GM23338 (cell line): ENCODE data around the gene CDC42EP2. TPM values are rescaled to one million over a fixed set of nuclear protein-coding genes. Genes with fewer than 3 reads are reported as not detected.

Experiments used
- ATAC-seq: fragments of 200-7000 bp; cut with Tn5 transposase; 3 replicates; pipeline ENCODE4 v1.9.1; 2020
- DNase-seq: peaks from one replicate; pipeline ENCODE4 v3.0.0-alpha.2; 2015; ENCODE audit warnings: low spot score
- H2AFZ ChIP-seq: fragments of 200-600 bp; sonication (generic); 2 replicates; pipeline ENCODE4 v1.8.0; 2016; ENCODE audit warnings: antibody characterized with exemption, mild to moderate bottlenecking, moderate library complexity
- H3F3A ChIP-seq: fragments of 200-600 bp; sonication (generic); replicated peaks from 2 replicates; pipeline ENCODE4 v1.8.0; 2017; ENCODE audit warnings: antibody characterized with exemption, mixed run types, low read depth
- H3K27ac ChIP-seq: fragments of 200-600 bp; sonication (generic); 2 replicates; pipeline ENCODE4 v1.6.1; 2016; ENCODE audit warnings: low read depth
- H3K27me3 ChIP-seq: fragments of 200-600 bp; sonication (generic); 2 replicates; pipeline ENCODE4 v1.8.0; 2016; ENCODE audit warnings: mild to moderate bottlenecking, mixed run types, moderate library complexity; ENCODE audit not compliant: insufficient read depth
- H3K36me3 ChIP-seq: fragments of 200-600 bp; sonication (generic); 2 replicates; pipeline ENCODE4 v1.8.0; 2016; ENCODE audit warnings: mild to moderate bottlenecking; ENCODE audit not compliant: insufficient read depth
- H3K4me1 ChIP-seq: fragments of 200-600 bp; sonication (generic); 2 replicates; pipeline ENCODE4 v1.8.0; 2016; ENCODE audit warnings: mild to moderate bottlenecking, moderate library complexity; ENCODE audit not compliant: insufficient read depth
- H3K4me2 ChIP-seq: fragments of 200-600 bp; sonication (generic); 2 replicates; pipeline ENCODE4 v1.7.1; 2017; ENCODE audit warnings: mixed run types
- H3K4me3 ChIP-seq: fragments of 200-600 bp; sonication (generic); 2 replicates; pipeline ENCODE4 v1.6.1; 2016; ENCODE audit warnings: mixed run types
- H3K79me2 ChIP-seq: fragments of 200-600 bp; sonication (generic); replicated peaks from 2 replicates; pipeline ENCODE4 v1.8.0; 2017; ENCODE audit warnings: mild to moderate bottlenecking; ENCODE audit not compliant: insufficient read depth
- H3K9me2 ChIP-seq: fragments of 200-600 bp; sonication (generic); 2 replicates; pipeline ENCODE4 v1.8.0; 2017; ENCODE audit not compliant: insufficient read depth
- H4K20me1 ChIP-seq: fragments of 200-600 bp; sonication (generic); replicated peaks from 2 replicates; pipeline ENCODE4 v1.8.0; 2017; ENCODE audit warnings: mild to moderate bottlenecking; ENCODE audit not compliant: insufficient read depth
- H3K27ac Mint-ChIP-seq: 2 replicates; pipeline ENCODE4 v1.8.0; 2020; ENCODE audit warnings: inconsistent platforms, mild to moderate bottlenecking, moderate library complexity, mixed read lengths
- H3K27me3 Mint-ChIP-seq: 3 replicates; pipeline ENCODE4 v1.8.0; 2022; ENCODE audit warnings: low read depth, mild to moderate bottlenecking, moderate library complexity, mixed read lengths, inconsistent platforms; ENCODE audit not compliant: insufficient read depth, poor library complexity
- H3K36me3 Mint-ChIP-seq: 3 replicates; pipeline ENCODE4 v1.8.0; 2021; ENCODE audit warnings: low read depth, mild to moderate bottlenecking, inconsistent platforms, moderate library complexity, mixed read lengths
- H3K4me1 Mint-ChIP-seq: 3 replicates; pipeline ENCODE4 v1.8.0; 2020; ENCODE audit warnings: mild to moderate bottlenecking, inconsistent platforms, mixed read lengths
- H3K4me3 Mint-ChIP-seq: 3 replicates; pipeline ENCODE4 v1.8.0; 2021; ENCODE audit warnings: moderate library complexity, mild to moderate bottlenecking, inconsistent platforms, mixed read lengths
- H3K9me3 Mint-ChIP-seq: 3 replicates; pipeline ENCODE4 v1.8.0; 2020; ENCODE audit warnings: moderate library complexity, mild to moderate bottlenecking, inconsistent platforms, mixed read lengths
- CREB1 ChIP-seq: fragments of 250-450 bp; sonication (Bioruptor Pico); IDR thresholded peaks from 2 replicates; pipeline ENCODE4 v1.5.0; 2020; ENCODE audit warnings: low read depth, mild to moderate bottlenecking, moderate library complexity
- CTCF ChIP-seq, 2 experiments: fragments of 200-600 bp in 1 of 2; sonication (generic) in 1 of 2; conservative IDR thresholded peaks; 2 replicates each; pipeline versions ENCODE4 v1.5.1 to v1.6.1; 2016 to 2017; ENCODE audit warnings: antibody characterized with exemption in 2 of 2, low read depth in 2 of 2, mild to moderate bottlenecking in 2 of 2, moderate library complexity in 1 of 2
- EZH2phosphoT487 ChIP-seq: fragments of 200-600 bp; sonication (generic); IDR thresholded peaks from one replicate; pipeline ENCODE4 v1.8.1; 2018; ENCODE audit warnings: antibody characterized with exemption; ENCODE audit not compliant: unreplicated experiment
- JUNB ChIP-seq: IDR thresholded peaks from one replicate; pipeline ENCODE4 v1.6.1; 2016; ENCODE audit warnings: antibody characterized with exemption; ENCODE audit not compliant: unreplicated experiment
- POLR2AphosphoS5 ChIP-seq: IDR thresholded peaks from 2 replicates; pipeline ENCODE4 v1.6.1; 2016; ENCODE audit warnings: antibody characterized with exemption, low read depth
- REST ChIP-seq: IDR thresholded peaks from one replicate; pipeline ENCODE4 v1.6.1; 2018; ENCODE audit warnings: antibody characterized with exemption; ENCODE audit not compliant: unreplicated experiment
- STAT1 ChIP-seq: IDR thresholded peaks from one replicate; pipeline ENCODE4 v1.6.1; 2016; ENCODE audit warnings: antibody characterized with exemption; ENCODE audit not compliant: unreplicated experiment
- polyA plus RNA-seq: library from polyadenylated mRNA; unstranded; fragments of >200 nt; fragmentation: Nextera tagmentation; extraction: Ambion mirVana; gene quantifications from 2 replicates; pipeline ENCODE4 v1.2.1, GENCODE V29; 2016
- total RNA-seq: library from RNA; depleted of rRNA; stranded (reverse); fragments of >200 nt; shearing (Covaris generic); gene quantifications from 2 replicates; pipeline ENCODE4 v1.2.3, GENCODE V29; 2014

Gene CDC42EP2
- total and polyA plus RNA-seq, 2 experiments from 2014 or later = 18.2 to 19.0 TPM

GRCh38 chr11:65366340-65366773 lies 51.7 kb downstream of the CDC42EP2 start:
- no peaks in the 10 kb centered on the region for H3K36me3 ChIP-seq
- no peaks in the 10 kb centered on the region for H3K79me2 ChIP-seq
- Mint-ChIP-seq H3K36me3 (no peaks in the 10 kb centered on the region), H3K4me3 (no peak overlapping the region), H3K27me3 (peaks cover 10% of the 10 kb centered on the region), H3K27ac (no peak overlapping the region), H3K4me1 (no peaks in the 10 kb centered on the region; the same call in 2 of the 3 replicates), H3K9me3 (no peaks in the 10 kb centered on the region)
- H3K4me1 ChIP-seq = no peaks in the 10 kb centered on the region
- peak overlapping the region; percentile 4 for H2AFZ ChIP-seq
- H3K4me3 ChIP-seq = no peak overlapping the region
- no peak overlapping the region for H3K4me2 ChIP-seq
- DNase-seq (peak; percentile 91), ATAC-seq (peak; percentile 93)
- TF ChIP-seq CTCF (conservative IDR thresholded peaks at IDR 0.05; ENCODE audit: low read depth in 2 of 2) (peak; percentile 85 to 89), REST (no peak)
- no peaks in the 10 kb centered on the region for H3K9me2 ChIP-seq
- H3F3A ChIP-seq = no peaks in the 10 kb centered on the region
- no peaks in the 10 kb centered on the region; the same call in 1 of the 2 replicates for H4K20me1 ChIP-seq
- H3K27me3 ChIP-seq = no peaks in the 10 kb centered on the region
- H3K27ac ChIP-seq = no peak overlapping the region

DNA sequence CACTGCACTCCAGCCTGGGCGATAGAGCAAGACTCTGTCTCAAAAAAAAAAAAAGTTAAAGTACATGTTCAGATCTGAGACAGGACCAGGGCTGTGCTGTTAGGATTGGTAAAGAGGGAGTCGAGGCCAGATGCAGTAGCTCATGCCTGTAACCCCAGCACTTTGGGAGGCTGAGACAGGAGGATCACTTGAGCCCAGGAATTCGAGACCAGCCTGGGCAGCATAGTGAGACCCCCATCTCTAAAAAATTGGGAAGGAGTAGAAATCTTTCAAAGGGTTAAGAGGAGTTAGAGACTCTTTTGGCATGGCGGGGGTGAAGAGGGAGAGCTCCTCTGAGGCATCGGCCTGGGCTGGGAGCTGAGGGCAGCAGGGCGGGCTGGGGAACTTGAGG lies 56.0 kb downstream of the CDC42EP2 start:
- Histone ChIP-seq H3F3A (no peaks in the 10 kb centered on the region), H3K4me1 (no peaks in the 10 kb centered on the region), H3K27ac (no peak overlapping the region), H3K79me2 (no peaks in the 10 kb centered on the region), H3K27me3 (no peaks in the 10 kb centered on the region), H3K36me3 (no peaks in the 10 kb centered on the region), H3K9me2 (no peaks in the 10 kb centered on the region), H3K4me3 (no peak overlapping the region), H3K4me2 (no peak overlapping the region), H4K20me1 (no peaks in the 10 kb centered on the region; the same call in 1 of the 2 replicates), H2AFZ (no peak overlapping the region)
- Mint-ChIP-seq H3K4me3 (no peak overlapping the region), H3K27ac (no peak overlapping the region), H3K27me3 (peaks cover 12% of the 10 kb centered on the region), H3K4me1 (no peaks in the 10 kb centered on the region), H3K9me3 (no peaks in the 10 kb centered on the region), H3K36me3 (no peaks in the 10 kb centered on the region)
- DNase-seq = no peak
- ATAC-seq = no peak
- TF ChIP-seq STAT1 (no peak), REST (no peak), EZH2phosphoT487 (no peak), POLR2AphosphoS5 (no peak), CREB1 (CRISPR knock-in tag) (no peak), JUNB (no peak)
